B cell (primary cell): ENCODE data around the gene PIERCE2.

ENCODE experiments used
- CTCF ChIP-seq: fragments of 200-600 bp; IDR thresholded peaks from one replicate; pipeline ENCODE4 v1.8.0; 2022; ENCODE audit warnings: antibody characterized with exemption, mild to moderate bottlenecking
- EZH2 ChIP-seq: IDR thresholded peaks from 2 replicates; pipeline ENCODE4 v1.6.1; 2012; ENCODE audit warnings: borderline replicate concordance, low read depth, mild to moderate bottlenecking, moderate library complexity, low read length; ENCODE audit not compliant: insufficient read depth, poor library complexity, severe bottlenecking

- TF ChIP-seq CTCF (no peak), EZH2 (no peak)
Measured at GRCh38 chr15:55389264-55389607, 19.1 kb upstream of the PIERCE2 start.
